Ureter (tissue), 1 donor: ENCODE measurements around the gene TMEM63A. TPM values are rescaled to one million over a fixed set of nuclear protein-coding genes. Genes with fewer than 3 reads are reported as not detected.
"Not testable (repeated sequence)": the region's sequence is repeated elsewhere in the genome, so short reads cannot be mapped to it uniquely, and the experiment has no call there.

ENCODE experiments used
- DNase-seq: peaks from one replicate; pipeline ENCODE4 v3.0.0-alpha.2; 2020; ENCODE audit warnings: low spot score
- total RNA-seq: library from RNA; stranded (reverse); gene quantifications from one replicate; pipeline ENCODE4 v1.2.4, GENCODE V29; 2023
- donor health status: DM: yes; HTN: yes; CAD: no.

TMEM63A gene
- total RNA-seq, 1 donor from 2014 or later: 191 TPM

- DNase-seq: no peak
Measured at GRCh38 chr1:225908773-225909172, 26.6 kb upstream of the TMEM63A start.

DNA sequence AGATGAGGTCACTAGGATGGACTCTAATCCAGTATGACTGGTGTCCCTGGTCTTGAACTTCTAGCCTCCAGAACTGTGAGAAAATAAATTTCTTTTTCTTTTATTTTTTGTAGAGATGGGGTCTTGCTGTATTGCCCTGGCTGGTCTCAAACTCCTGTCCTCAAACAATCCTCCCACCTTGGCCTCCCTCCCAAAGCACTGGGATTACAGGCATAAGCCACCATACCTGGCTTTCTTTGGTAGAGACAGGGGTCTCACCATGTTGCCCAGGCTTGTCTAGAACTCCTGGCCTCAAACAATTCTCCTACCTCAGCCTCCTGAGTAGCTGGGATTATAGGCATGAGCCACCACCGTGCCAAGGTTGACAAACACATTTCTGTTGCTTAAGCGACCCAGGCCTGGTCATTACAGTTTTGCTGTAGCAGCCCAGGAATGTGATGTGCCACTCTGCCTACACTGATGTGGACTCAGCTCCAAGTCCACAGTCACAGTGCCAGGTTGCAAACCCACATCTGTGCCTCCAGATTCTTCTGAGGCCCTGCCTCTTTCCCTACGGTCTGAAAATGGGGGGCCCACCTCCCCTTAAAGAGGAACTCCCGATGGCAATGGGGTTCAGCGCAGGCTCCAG, 25.9 kb upstream of the TMEM63A start:
- DNase-seq: no peak

GRCh38 chr1:225907341-225907740, 25.2 kb upstream of the TMEM63A start:
- DNase-seq: no peak

- DNase-seq: no peak
Measured at GRCh38 chr1:225906467-225906866, 24.3 kb upstream of the TMEM63A start.

DNA sequence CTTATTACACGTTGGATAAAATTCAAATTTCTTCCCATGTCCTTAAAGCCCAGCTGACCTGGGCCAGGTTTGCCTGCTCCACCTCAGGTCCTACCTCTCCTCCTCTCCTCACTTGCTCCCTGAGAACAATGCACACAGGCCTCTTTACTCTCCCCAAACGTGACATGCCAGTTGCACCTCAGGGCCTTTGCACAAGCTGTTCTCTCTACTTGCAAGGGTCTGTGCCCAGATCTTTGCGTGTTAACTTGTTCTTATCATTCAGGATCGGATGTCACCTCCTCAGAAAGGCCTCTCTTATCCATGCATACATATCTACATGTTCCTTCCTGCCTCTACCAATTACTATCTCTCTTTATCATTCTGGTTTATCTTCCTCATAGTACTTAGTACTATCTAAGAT, 21.4 kb upstream of the TMEM63A start:
- DNase-seq: no peak

GRCh38 chr1:225899044-225899925, 17.1 kb upstream of the TMEM63A start:
- DNase-seq: no peak

- no peak for DNase-seq
Measured at GRCh38 chr1:225897595-225898514, 15.7 kb upstream of the TMEM63A start.

GRCh38 chr1:225896937-225897549, 14.9 kb upstream of the TMEM63A start:
- no peak for DNase-seq

- DNase-seq: no peak
Measured at GRCh38 chr1:225896494-225896893, 14.3 kb upstream of the TMEM63A start.

GRCh38 chr1:225892307-225892706, 10.1 kb upstream of the TMEM63A start:
- no peak for DNase-seq

- no peak for DNase-seq
Measured at GRCh38 chr1:225891229-225891972, 9.2 kb upstream of the TMEM63A start.

DNA sequence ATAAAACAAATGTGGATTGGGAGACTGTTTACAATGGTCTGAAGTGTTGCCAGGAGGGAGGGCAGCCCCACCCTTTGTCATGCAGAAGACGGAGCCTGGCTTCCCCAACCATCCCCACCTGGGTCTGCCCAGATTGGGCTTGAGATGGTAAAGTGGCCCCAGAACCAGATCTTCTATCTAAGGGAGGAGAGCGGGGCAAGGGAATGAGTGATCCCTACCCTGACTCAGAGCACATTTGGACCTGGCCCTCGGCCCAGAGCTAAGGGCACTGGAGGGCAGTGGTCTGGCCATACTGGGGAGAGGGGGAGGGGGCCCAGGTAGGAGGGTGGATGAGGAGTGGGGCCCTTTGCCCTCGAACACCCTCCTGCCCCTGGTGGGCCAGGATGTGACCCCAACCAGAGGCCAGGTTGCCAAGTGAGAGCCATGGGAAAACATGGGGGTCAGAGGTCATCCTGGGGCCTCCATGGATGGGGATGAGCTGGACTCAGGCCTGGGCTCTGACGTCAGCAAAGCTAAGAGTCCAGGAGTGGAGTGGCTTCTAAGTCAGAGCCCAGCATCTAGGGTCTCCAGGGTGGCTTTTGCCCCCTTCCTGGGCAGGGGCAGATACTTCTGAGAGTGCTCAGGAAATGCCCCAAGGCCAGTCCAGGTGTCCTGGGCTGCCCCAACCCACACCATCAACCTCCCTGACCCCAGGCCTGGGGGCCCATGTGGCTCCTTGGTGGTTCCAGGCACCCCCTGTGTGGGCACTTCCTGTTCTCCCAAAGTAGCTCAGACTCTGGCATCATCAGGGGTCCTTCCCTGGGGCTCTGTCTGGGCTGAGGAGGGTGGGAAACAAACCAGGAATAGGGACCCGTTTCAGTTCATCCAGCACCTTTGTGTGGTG, 8.4 kb upstream of the TMEM63A start:
- DNase-seq: no peak

GRCh38 chr1:225889743-225890142, 7.6 kb upstream of the TMEM63A start:
- no peak for DNase-seq

- DNase-seq: no peak
Measured at GRCh38 chr1:225888898-225889601, 6.9 kb upstream of the TMEM63A start, which contains the start of gene LEFTY1. LEFTY1 (minus strand) TSS chr1:225889146; CDS start chr1:225889066, 80 bp downstream.

- DNase-seq: no peak
Measured at GRCh38 chr1:225888289-225888897, 6.2 kb upstream of the TMEM63A start.

DNA sequence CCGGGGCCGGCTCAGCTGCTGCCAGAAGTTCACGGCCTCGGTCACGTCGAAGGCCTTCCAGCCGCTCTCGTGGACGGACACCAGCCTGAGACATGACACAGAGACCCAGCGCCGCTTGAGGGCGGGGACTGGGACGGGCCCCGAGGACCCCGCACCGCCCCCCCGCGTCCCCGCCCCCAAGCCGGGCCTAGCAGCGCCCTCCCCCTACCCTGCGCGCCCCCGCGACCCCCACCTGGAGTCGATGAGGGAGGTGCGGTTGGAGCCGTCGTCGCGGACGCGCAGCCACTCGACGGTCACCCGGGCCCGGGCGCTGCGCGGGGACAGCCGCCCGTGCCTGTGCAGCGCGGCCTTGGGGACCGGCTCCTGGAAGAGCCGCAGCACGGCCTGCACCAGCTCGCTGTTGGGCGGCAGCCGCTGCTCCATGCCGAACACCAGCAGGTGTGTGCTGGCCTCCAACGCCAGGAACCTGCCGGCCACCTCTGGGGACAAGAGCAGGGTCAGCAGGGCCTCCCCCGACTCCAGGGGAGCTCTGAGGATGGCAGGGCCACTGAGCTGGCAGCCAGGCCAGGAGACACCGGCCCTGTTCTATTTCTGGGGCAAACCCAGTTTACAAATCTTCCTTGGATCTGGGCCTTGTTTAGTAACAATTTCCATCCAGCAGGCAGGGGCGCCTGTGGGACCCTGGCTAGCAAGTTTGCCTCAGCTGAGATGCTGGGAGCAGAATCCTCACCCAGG, 5.5 kb upstream of the TMEM63A start:
- DNase-seq: not testable (repeated sequence)

- DNase-seq: no peak
Measured at GRCh38 chr1:225887030-225887314, 4.8 kb upstream of the TMEM63A start.
